T follicular helper cell (primary cell): ENCODE data around the gene BCL2L12.

Source experiments
- DNase-seq: peaks from one replicate; pipeline ENCODE4 v3.0.0-alpha.2; 2020; ENCODE audit warnings: low read depth

BCL2L12 gene

DNA sequence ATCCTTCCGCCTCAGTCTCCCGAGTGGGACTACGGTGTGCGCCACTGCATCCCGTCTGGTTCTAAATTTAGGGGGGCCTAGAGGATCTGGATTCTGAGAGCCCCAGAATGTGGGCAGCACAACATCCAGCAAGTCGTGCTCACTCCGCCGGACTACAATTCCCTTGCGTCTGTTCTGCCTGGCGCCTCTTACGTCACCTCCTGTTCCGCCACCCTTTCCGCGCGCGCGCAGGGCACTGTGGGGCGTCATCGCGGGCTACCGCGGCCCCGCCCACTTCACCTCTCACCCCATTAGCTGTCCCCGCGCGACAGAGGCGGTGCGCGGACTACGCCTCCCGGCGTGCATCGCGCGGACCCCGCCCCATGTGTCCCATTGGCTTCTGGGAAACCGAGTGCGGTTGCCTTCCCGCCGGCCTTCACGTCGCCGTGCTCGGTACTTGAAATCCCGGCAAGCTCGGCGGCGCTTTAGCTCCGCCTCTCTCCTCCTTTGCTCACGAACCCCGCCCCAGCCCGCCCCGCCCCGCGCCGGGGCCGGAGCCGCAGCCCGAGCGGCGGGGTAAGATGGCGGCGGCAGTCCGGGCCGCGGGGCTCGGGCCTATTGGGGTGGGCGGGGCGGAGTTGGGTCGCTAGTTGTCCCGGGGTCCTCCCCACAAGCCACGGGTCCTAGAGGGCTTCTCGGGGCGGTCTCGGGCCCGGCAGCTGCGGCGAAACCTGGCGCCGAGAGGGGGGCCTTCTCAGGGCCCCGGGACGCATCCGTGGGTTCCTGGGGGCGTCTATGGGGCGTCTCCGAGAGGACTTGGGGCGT, 23.8 kb upstream of the BCL2L12 start, which contains the start of gene SCAF1:
TSS of gene SCAF1 (plus strand) at position 522 of the 804 bp plus-strand sequence. CDS start 2,818 bp downstream, outside the sequence.
- DNase-seq: peak; percentile 99

DNA sequence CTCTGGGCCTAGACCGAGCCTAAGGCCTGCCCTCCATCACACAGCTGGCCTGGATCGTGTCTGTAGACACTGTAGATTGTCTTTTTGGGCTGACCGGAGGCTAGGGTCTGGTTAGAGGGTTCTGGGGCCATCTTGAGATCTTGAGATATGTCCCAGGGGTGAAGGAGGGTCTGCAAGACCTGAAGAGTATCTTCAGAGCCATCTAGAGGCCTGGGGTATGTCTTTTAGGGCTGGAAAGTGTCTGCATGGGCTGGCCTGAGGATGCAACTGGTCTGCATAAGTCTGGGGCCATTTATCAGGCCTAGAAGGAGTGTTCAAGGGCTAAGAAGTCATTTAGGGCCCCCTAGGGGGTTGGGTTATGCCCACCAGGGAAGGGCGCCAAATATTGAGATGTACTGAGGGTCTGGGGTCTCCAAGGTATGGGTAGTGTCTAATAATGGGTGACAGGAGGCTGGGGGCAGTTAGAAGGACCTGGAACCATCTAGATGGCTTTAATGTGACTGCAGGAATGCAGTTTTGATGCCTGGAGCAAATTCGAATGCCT, 23.2 kb upstream of the BCL2L12 start:
- no peak for DNase-seq

DNA sequence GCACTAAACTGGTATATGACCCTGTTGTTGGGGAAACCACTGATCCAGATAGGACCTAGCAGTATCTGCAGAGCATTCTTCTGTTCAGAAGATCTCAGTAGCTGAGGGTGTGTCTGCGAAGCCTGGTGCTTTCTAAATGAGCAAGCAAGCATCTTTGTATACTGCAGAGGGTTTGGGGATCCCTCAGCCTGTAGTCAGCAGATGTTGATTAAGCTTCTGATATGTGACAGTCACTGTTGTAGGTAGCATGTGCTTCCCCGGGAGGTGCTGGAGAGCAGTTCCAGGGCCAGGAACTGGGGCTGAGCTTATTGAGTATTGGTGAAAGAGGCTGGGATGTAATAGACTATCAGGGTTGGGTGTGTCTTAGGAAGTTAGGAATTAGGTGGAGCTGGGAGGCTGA, 22.3 kb upstream of the BCL2L12 start:
- DNase-seq: no peak

DNA sequence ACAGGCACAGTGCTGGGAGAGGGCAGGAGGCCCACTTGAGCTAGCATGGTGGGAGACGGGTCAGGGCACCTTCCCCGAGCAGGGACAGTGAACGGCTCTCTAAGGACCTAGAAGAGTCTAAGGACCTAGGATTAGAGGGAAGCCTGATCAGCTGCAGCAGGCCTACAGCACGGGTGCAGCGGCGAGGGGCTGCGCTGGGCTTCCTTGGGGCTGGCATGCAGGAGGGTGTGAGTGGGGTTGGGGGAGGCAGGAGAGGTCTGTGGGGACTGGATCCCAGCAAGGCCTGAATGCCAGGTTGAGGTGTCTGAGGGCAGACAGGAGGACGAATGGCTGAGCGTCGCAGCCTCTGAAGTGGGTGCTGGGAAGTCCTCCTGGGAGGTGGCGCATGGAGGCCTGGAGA, 20.1 kb upstream of the BCL2L12 start:
- DNase-seq: no peak

DNA sequence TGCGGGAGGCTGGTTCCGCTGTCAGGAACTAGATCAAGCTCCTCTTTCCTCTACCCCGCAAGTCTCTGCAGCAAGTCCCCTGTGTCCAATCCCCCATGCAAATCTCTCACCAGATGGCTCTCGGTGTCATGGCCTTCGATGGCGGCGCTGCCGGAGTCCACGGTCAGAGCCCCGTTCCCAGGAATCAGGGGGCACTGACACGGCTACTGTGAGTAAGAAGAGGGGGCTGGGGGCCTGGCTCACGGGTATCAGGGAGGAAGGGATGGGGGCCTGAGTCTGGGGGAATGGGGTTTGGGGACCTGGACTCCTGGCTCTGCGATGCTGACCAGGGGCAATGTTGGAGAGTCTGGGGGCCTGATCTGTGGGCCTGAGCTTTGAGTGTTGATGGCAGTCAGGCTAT, 19.7 kb upstream of the BCL2L12 start:
- no peak for DNase-seq

DNA sequence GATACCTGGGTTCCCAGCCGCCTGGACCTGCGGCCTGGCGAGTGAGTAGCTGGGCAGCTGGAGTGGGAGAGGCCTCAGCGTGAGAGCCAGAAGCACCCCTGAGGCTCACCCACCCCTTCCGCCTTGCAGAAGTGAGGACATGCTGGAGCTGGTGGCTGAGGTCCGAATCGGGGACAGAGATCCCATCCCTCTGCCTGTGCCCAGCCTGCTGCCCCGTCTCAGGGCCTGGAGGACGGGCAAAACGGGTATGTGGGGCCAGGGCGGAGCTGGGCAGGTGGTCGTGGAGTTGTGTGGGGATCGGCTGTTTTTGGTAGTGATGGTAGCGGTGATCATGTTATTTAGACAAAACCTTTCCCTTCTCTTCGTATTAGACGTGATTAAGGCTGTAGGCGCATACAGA, 19.1 kb upstream of the BCL2L12 start:
- no peak for DNase-seq

DNA sequence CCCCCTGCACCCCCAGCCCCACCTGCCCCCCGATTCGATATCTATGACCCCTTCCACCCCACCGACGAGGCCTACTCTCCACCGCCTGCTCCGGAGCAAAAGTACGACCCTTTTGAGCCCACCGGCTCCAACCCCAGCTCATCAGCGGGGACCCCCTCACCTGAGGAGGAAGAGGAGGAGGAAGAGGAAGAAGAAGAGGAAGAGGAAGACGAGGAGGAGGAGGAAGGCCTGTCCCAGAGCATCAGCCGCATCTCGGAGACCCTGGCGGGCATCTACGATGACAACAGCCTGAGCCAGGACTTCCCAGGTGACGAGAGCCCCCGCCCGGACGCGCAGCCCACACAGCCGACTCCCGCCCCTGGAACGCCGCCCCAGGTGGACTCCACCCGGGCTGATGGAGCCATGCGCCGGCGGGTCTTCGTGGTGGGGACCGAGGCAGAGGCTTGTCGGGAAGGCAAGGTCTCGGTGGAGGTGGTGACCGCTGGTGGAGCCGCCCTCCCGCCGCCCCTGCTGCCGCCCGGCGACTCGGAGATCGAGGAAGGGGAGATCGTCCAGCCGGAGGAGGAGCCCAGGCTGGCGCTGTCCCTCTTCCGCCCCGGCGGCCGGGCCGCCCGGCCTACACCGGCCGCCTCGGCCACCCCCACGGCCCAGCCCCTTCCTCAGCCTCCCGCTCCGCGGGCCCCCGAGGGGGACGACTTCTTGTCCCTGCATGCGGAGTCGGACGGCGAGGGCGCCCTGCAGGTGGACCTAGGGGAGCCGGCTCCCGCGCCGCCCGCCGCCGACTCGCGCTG, 14.5 kb upstream of the BCL2L12 start:
- DNase-seq: no peak

DNA sequence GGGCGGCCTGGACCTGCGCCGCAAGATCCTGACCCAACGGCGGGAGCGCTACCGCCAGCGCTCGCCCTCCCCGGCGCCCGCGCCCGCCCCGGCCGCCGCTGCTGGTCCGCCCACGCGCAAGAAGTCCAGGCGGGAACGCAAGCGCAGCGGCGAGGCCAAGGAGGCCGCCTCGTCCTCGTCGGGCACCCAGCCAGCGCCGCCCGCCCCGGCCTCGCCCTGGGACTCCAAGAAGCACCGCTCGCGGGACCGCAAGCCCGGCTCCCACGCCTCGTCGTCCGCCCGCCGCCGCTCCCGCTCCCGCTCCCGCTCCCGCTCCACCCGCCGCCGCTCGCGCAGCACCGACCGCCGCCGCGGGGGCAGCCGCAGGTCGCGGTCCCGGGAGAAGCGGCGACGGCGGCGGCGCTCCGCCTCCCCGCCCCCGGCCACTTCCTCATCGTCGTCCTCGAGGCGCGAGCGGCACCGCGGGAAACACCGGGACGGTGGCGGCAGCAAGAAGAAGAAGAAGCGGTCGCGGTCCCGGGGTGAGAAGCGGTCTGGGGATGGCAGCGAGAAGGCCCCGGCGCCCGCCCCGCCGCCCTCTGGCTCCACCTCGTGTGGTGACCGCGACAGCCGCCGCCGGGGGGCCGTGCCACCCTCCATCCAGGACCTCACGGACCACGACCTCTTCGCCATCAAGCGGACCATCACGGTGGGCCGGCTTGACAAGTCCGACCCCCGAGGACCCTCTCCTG, 13.7 kb upstream of the BCL2L12 start:
- no peak for DNase-seq

DNA sequence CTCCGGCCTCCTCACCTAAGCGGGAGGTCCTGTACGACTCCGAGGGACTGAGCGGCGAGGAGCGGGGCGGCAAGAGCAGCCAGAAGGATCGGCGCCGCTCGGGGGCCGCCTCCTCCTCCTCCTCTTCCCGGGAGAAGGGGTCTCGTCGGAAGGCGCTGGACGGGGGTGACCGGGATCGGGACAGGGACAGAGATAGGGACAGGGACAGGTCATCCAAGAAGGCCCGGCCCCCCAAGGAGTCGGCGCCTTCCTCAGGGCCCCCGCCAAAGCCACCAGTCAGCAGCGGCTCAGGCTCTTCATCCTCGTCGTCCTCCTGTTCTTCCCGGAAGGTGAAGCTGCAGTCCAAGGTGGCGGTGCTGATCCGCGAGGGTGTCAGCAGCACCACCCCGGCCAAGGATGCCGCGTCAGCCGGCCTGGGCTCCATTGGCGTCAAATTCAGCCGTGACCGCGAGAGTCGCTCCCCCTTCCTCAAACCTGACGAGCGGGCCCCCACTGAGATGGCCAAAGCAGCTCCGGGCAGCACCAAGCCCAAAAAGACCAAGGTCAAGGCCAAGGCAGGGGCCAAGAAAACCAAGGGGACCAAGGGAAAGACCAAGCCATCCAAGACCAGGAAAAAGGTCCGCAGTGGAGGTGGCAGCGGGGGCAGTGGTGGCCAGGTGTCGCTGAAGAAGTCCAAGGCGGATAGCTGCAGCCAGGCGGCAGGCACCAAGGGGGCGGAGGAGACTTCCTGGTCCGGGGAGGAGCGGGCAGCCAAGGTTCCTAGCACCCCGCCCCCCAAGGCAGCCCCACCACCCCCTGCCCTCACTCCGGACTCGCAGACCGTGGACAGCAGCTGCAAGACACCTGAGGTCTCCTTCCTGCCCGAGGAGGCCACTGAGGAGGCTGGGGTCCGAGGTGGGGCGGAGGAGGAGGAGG, 12.9 kb upstream of the BCL2L12 start:
- no peak for DNase-seq

DNA sequence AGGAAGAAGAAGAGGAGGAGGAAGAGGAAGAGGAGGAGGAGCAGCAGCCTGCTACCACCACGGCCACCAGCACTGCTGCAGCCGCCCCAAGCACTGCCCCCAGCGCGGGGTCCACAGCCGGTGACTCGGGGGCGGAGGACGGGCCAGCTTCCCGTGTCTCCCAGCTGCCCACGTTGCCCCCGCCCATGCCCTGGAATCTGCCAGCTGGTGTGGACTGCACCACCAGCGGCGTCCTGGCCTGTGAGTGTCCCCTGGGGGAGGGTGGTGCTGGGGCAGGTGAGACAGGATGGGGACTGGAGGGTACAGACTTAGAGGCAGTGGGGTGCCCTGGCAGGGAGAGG, 12.3 kb upstream of the BCL2L12 start:
- DNase-seq: no peak

DNA sequence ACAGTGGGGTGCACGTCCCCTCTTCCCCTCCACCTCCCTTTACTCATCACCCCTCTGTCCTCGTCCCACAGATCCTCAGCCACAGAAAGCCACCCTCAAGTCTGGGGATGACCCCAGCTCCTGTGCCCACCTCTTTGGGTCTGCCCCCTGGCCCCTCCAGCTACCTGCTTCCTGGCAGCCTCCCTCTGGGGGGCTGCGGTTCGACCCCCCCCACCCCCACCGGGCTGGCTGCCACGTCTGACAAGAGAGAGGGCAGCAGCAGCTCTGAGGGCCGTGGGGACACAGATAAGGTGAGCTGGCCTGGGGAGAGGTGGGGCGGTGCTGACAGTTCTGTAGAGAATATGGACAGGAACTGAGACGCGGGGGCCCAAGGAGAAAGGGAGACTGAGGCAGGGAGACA, 11.2 kb upstream of the BCL2L12 start:
- DNase-seq: no peak

DNA sequence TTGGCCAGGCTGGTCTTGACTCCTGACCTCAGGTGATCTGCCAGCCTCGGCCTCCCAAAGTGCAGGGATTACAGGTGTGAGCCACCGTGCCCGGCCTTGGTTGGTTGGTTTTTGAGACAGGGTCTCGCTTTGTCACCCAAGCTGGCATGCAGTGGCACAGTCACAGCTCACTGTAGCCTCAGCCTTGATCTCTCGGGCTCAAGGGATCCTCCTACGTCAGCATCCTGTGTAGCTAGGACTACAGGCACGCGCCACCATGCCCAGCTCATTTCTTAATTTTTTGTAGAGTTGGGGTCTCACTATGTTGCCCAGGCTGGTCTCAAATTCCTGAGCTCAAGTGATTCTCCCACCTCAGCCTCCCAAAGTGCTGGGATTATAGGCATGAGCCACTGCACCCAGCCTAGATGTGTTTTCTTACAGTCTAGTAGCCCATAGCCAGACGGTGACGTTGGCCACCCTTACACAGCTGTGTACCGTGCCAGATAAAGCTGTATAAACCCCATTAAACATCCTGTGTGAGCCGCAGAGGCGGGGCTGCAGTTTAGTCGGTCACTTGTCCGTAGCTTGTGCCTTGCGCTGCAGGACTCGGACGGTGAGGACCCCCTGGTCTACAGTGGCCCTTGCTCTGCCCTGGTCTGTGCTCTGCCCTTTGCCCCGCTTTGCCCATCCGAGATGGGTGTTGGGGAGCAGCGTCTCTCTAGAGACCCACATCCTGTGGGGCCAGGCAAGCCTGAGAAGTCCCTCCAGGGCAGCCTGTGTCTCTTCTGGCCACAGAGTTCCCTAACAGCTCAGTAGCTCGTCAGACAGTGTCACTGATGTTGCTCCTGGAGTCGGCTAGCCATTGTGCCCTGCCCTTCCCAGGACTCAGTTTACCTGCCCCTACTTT, 9.9 kb upstream of the BCL2L12 start:
- DNase-seq: no peak

DNA sequence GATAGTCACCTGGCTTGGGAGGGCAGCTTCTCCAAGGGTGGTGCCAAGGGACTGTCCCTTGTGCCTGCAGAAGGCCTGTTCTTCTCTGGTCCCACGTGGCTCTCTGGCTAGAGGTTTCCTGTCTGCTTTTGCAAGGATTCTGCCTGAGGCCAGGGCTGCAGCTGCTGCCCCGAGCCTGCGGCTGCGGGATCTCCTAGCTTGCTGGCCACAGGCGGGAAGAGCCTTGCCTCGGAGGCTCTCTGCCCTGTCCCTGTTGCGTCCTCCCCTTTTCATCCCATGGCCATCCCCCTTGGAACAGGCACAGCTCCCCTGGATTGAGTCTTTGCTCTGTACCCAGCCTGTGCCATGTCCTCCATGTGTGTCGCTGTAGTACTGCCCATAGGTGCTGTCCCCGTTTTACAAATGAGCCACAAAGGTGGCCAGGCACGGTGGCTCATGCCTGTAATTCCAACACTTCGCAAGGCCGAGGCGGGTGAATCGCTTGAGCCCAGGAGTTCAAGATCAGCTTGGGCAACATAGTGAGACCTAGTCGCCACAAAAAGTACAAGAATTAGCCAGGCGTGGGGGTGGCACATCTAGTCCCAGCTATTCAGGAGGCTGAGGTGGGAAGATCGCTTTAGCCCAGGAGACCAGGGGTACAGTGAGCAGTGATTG, 9.2 kb upstream of the BCL2L12 start:
- no peak for DNase-seq

DNA sequence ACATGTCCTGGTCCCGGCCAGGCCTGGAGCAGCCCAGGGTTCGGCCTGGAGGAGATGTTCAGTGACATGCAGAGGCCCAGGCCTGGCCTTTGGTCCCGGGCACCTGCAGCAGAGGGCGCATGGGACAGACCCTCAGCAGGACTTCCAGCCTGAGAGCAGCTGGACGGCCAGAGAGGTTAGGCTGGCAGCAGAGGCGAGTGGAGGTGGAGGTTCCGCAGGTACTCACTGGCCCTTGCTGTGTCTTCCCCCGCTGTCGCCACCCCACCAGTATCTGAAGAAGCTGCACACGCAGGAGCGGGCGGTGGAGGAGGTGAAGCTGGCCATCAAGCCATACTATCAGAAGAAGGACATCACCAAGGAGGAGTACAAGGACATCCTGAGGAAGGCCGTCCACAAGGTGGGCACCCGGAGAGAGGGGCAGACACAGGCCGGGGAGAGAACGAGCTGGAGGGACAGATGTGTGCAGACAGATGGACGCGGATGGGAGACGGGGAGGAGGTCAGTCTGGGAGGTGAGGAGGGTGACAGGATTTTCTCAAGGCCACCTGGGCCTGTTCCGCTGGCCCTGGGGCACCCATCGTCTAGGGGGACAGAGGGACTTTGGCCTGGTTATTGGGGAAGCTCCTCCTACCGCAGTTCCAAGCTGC, 8.1 kb upstream of the BCL2L12 start:
- no peak for DNase-seq

DNA sequence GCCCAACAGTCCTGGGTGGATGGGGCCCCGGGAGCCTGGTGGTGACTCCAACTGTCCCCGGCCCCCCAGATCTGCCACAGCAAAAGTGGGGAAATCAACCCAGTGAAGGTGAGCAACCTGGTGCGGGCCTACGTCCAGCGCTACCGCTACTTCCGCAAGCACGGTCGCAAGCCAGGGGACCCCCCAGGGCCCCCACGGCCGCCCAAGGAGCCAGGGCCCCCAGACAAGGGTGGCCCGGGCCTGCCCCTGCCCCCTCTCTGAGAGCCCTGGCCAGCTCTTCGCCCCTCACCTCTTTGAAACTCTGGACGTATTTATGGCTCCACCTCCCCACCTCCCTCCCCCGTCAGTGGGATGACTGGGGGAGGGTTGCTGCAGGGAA, 7.6 kb upstream of the BCL2L12 start:
- DNase-seq: no peak

DNA sequence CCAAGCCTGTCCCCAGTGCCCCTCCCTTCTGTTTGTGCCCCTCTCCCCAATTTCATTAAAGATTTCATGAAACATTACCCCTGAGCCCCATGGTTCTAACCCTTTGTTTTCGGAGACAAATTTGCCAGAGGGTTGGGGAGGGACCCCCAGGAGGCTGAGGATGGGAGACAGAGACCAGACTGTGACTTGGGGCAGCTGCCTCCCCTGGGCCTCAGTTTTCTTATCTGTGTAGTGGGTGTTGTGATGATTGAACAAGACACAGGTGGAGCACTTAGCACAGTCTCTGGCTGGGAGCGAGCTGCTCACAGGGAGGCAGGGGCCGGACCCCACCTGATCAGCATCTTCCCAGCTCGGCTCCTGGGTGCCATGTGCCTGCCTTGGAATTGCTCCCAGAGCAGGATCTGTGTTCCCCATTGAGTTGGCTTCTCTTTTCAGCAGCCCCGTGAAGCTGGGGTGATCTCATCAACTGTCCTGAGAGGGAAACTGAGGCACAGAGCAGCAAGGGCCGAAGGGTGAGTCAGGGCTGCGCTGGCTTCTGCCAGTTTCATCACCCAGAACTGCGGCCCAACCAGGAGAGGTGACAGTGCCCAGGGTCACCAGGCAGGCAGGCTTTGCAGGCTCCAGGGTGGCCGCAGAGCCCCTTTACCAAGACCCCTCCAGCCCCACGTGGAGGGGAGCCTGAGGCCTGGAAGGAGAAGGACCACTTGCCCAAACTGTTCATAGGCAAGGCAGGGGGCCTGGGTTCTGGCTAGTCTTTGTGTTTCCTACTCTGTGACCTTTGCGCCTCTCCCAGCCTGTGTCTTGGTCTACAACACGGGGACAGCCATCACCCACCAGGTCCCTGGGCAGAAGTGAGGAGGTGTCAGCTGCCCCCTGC, 6.9 kb upstream of the BCL2L12 start:
- DNase-seq: no peak

DNA sequence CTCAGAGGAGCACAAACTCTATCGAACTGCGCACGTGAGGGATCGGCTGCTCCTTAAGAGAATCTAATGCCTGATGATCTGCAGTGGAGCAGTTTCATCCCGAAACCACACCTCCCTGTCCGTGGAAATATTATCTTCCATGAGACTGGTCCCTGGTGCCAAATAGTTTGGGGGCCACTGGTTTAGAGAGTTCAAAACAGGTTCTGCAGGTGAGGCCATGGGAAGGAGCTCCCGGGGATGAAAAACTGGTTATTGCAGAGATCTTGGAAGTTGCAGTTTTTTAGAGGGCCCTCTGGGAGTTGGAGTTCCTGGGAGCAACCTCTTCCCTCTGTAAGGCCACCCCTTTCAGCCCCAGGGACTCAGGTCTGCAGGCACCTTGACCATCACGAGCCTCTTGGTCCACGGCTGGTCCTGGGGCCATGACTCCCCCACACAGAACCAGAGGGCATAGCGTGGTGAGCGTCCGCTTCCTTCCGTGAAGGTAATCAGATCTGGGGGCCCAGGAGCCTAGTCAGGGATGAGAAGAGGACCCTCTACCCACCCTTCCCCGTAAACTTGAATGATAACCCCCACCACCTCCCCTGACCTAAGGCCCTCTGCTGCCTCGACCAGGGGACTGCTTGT, 5.3 kb upstream of the BCL2L12 start:
- no peak for DNase-seq

DNA sequence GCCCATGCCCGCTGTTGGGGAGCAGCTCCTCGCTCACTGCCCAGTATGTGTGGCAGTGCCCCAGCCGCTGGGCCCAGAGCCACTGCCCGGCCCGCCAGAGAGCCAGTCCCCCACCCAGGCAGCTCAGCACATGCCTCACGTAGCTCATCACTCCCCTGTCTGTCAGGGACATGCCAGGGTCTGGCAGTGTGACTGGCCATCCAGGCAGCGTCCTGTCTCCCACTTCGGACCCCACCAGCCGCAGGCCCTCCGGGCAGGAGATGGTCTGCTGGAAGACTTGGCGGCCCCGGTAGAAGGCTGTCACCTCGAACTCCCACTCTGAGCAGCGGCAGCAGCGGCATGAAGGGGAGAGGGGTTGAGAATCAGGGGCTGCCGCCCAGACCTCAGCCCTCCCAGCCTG, 3.7 kb upstream of the BCL2L12 start:
- DNase-seq: no peak
